IMR-90 (cell line): Measurements from ENCODE around the gene STK40. TPM values are rescaled to one million over a fixed set of nuclear protein-coding genes. Genes with fewer than 3 reads are reported as not detected.

Experiments used
- ATAC-seq: fragments of 200-7000 bp; cut with Tn5 transposase; 2 replicates; pipeline ENCODE4 v1.9.1; 2020; ENCODE audit warnings: low read depth, mild to moderate bottlenecking, moderate library complexity
- BruUV-seq: library from RNA; stranded (reverse); fragments of 400-500 nt; replicated peaks from 2 replicates; lab custom pipeline; 2021; lab: Mats Ljungman, UMichigan
- CTCF ChIA-PET: fragments of 300-600 bp; formaldehyde crosslinking; extraction: SDS; loops from one replicate; lab custom pipeline; 2021; ENCODE audit warnings: antibody characterized with exemption; lab: Yijun Ruan, JAX
- POLR2A ChIA-PET: fragments of 300-600 bp; sonication (Branson Sonifier 250); formaldehyde crosslinking; loops from one replicate; lab custom pipeline; 2022; ENCODE audit warnings: antibody characterized with exemption; ENCODE audit not compliant: unreplicated experiment; lab: Charles Lee
- DNase-seq: peaks from one replicate; pipeline ENCODE4 v3.0.0; 2013
- H2AFZ ChIP-seq: replicated peaks from 2 replicates; pipeline ENCODE3; 2013; ENCODE audit warnings: low read length, mild to moderate bottlenecking; ENCODE audit not compliant: poor library complexity
- H2AK5ac ChIP-seq: 2 replicates; pipeline ENCODE4 v1.6.1; 2013; ENCODE audit warnings: low read depth, low read length, inconsistent platforms
- H2AK9ac ChIP-seq: replicated peaks from 2 replicates; pipeline ENCODE3; 2013; ENCODE audit warnings: mild to moderate bottlenecking, low read depth, low read length, moderate library complexity; ENCODE audit not compliant: poor library complexity
- H2BK120ac ChIP-seq: 2 replicates; pipeline ENCODE4 v1.6.1; 2013; ENCODE audit warnings: low read depth, low read length, inconsistent platforms
- H2BK15ac ChIP-seq: 3 replicates; pipeline ENCODE4 v1.6.1; 2013; ENCODE audit warnings: low read depth, low read length, inconsistent platforms
- H2BK20ac ChIP-seq: 2 replicates; pipeline ENCODE4 v1.6.1; 2013; ENCODE audit warnings: low read depth, mild to moderate bottlenecking, inconsistent platforms, low read length, moderate library complexity
- H2BK5ac ChIP-seq: 2 replicates; pipeline ENCODE4 v1.6.1; 2013; ENCODE audit warnings: mild to moderate bottlenecking, low read depth, low read length, inconsistent platforms; ENCODE audit not compliant: poor library complexity, severe bottlenecking
- H3K14ac ChIP-seq: replicated peaks from 2 replicates; pipeline ENCODE4 v1.6.1; 2013; ENCODE audit warnings: low read depth, low read length, inconsistent platforms
- H3K18ac ChIP-seq: 2 replicates; pipeline ENCODE4 v1.6.1; 2013; ENCODE audit warnings: low read depth, low read length, control low read depth
- H3K23ac ChIP-seq: 2 replicates; pipeline ENCODE4 v1.6.1; 2013; ENCODE audit warnings: low read depth, low read length, inconsistent platforms
- H3K27ac ChIP-seq: 2 replicates; pipeline ENCODE4 v1.5.1; 2013; ENCODE audit warnings: mild to moderate bottlenecking, control low read depth, low read length; ENCODE audit not compliant: insufficient read depth
- H3K27me3 ChIP-seq: 2 replicates; pipeline ENCODE4 v1.6.1; 2013; ENCODE audit warnings: low read length; ENCODE audit not compliant: control insufficient read depth, insufficient read depth
- H3K36me3 ChIP-seq: 2 replicates; pipeline ENCODE4 v1.6.1; 2013; ENCODE audit warnings: low read length, mixed read lengths; ENCODE audit not compliant: control insufficient read depth, insufficient read depth
- H3K4ac ChIP-seq: 2 replicates; pipeline ENCODE4 v1.6.1; 2013; ENCODE audit warnings: low read depth, low read length, inconsistent platforms
- H3K4me1 ChIP-seq: 2 replicates; pipeline ENCODE4 v1.6.1; 2013; ENCODE audit warnings: low read length, mixed read lengths; ENCODE audit not compliant: control insufficient read depth, insufficient read depth
- H3K4me2 ChIP-seq: 2 replicates; pipeline ENCODE4 v1.6.1; 2013; ENCODE audit warnings: low read depth, mild to moderate bottlenecking, control low read depth, low read length, moderate library complexity
- H3K4me3 ChIP-seq: 2 replicates; pipeline ENCODE4 v1.5.1; 2013; ENCODE audit warnings: low read depth, mild to moderate bottlenecking, control low read depth, low read length, moderate library complexity; ENCODE audit not compliant: insufficient read depth
- H3K56ac ChIP-seq: 2 replicates; pipeline ENCODE4 v1.6.1; 2013; ENCODE audit warnings: low read length, inconsistent platforms; ENCODE audit not compliant: insufficient read depth; ENCODE audit errors: extremely low read depth
- H3K79me1 ChIP-seq, 2 experiments: 2 replicates each; pipeline ENCODE4 v1.6.1; 2013; ENCODE audit warnings: low read length in 2 of 2, inconsistent platforms in 1 of 2, low read depth in 1 of 2
- H3K9ac ChIP-seq: 2 replicates; pipeline ENCODE4 v1.6.1; 2013; ENCODE audit warnings: low read depth, low read length, control low read depth
- H3K9me1 ChIP-seq: 2 replicates; pipeline ENCODE4 v1.6.1; 2013; ENCODE audit warnings: low read length, inconsistent platforms; ENCODE audit not compliant: insufficient read depth
- H3K9me3 ChIP-seq: 2 replicates; pipeline ENCODE4 v1.6.1; 2013; ENCODE audit warnings: low read length; ENCODE audit not compliant: control insufficient read depth, insufficient read depth
- H4K20me1 ChIP-seq: 2 replicates; pipeline ENCODE4 v1.6.1; 2013; ENCODE audit warnings: low read length, inconsistent platforms; ENCODE audit not compliant: insufficient read depth
- H4K5ac ChIP-seq: 2 replicates; pipeline ENCODE4 v1.6.1; 2013; ENCODE audit warnings: mild to moderate bottlenecking, low read depth, low read length, control low read depth
- H4K8ac ChIP-seq, 2 experiments: 2 replicates each; pipeline ENCODE4 v1.6.1; 2013; ENCODE audit warnings: low read depth in 2 of 2, low read length in 2 of 2, control low read depth in 1 of 2, inconsistent platforms in 1 of 2
- H4K91ac ChIP-seq: 2 replicates; pipeline ENCODE4 v1.6.1; 2013; ENCODE audit warnings: low read depth, low read length, inconsistent platforms; ENCODE audit not compliant: insufficient read depth
- BHLHE40 ChIP-seq: fragments of 150-350 bp; IDR thresholded peaks from 2 replicates; pipeline ENCODE4 v1.6.1; 2016; ENCODE audit warnings: mild to moderate bottlenecking, low read depth, low read length
- CEBPB ChIP-seq: IDR thresholded peaks from 2 replicates; pipeline ENCODE4 v1.6.1; 2012; ENCODE audit warnings: low read depth, low read length, improper control_type of control experiment
- CHD1 ChIP-seq: IDR thresholded peaks from 2 replicates; pipeline ENCODE4 v1.6.1; 2012; ENCODE audit warnings: low read depth, low read length, improper control_type of control experiment
- CTCF ChIP-seq: conservative IDR thresholded peaks from 2 replicates; pipeline ENCODE4 v1.5.1; 2012; ENCODE audit warnings: mild to moderate bottlenecking, low read depth, low read length, improper control_type of control experiment
- ELK1 ChIP-seq: fragments of 150-350 bp; IDR thresholded peaks from 2 replicates; pipeline ENCODE4 v1.6.1; 2016; ENCODE audit warnings: low read depth, mild to moderate bottlenecking, low read length, moderate library complexity, borderline replicate concordance
- FOS ChIP-seq: fragments of 150-350 bp; IDR thresholded peaks from 2 replicates; pipeline ENCODE4 v1.6.1; 2016; ENCODE audit warnings: low read depth, low read length
- MAFK ChIP-seq: IDR thresholded peaks from 2 replicates; pipeline ENCODE4 v1.6.1; 2012; ENCODE audit warnings: low read depth, low read length, improper control_type of control experiment
- MAZ ChIP-seq: IDR thresholded peaks from 2 replicates; pipeline ENCODE4 v1.6.1; 2012; ENCODE audit warnings: low read depth, mild to moderate bottlenecking, low read length, improper control_type of control experiment, moderate library complexity, borderline replicate concordance
- MXI1 ChIP-seq: IDR thresholded peaks from 2 replicates; pipeline ENCODE4 v1.6.1; 2012; ENCODE audit warnings: low read depth, mild to moderate bottlenecking, low read length, moderate library complexity, borderline replicate concordance
- NFE2L2 ChIP-seq: fragments of 150-350 bp; IDR thresholded peaks from 2 replicates; pipeline ENCODE4 v1.6.1; 2016; ENCODE audit warnings: low read depth, mild to moderate bottlenecking, low read length
- POLR2A ChIP-seq: IDR thresholded peaks from 2 replicates; pipeline ENCODE4 v1.6.1; 2012; ENCODE audit warnings: mild to moderate bottlenecking, low read depth, low read length
- RAD21 ChIP-seq: IDR thresholded peaks from 2 replicates; pipeline ENCODE4 v1.6.1; 2012; ENCODE audit warnings: low read length, improper control_type of control experiment
- RCOR1 ChIP-seq: IDR thresholded peaks from 2 replicates; pipeline ENCODE4 v1.6.1; 2012; ENCODE audit warnings: mild to moderate bottlenecking, low read length, improper control_type of control experiment; ENCODE audit not compliant: insufficient replicate concordance
- RFX5 ChIP-seq: IDR thresholded peaks from 2 replicates; pipeline ENCODE4 v1.8.0; 2012; ENCODE audit warnings: low read depth, mild to moderate bottlenecking, low read length, moderate library complexity
- SMC3 ChIP-seq: fragments of 150-350 bp; IDR thresholded peaks from 2 replicates; pipeline ENCODE4 v1.6.1; 2016; ENCODE audit warnings: low read depth, mild to moderate bottlenecking, antibody characterized with exemption, low read length, moderate library complexity
- USF2 ChIP-seq: fragments of 150-350 bp; IDR thresholded peaks from 2 replicates; pipeline ENCODE4 v1.6.1; 2017; ENCODE audit warnings: mild to moderate bottlenecking, antibody characterized with exemption, low read length, low read depth
- WGBS, 2 experiments: methylation state at CpG; one replicate each; pipeline versions ENCODE4 v1.1.5 to v1.1.7; 2013; ENCODE audit warnings: missing lambda C conversion rate in 2 of 2; ENCODE audit not compliant: insufficient read length in 1 of 2; ENCODE audit errors: extremely low coverage in 2 of 2; 5-methylcytosine and 5-hydroxymethylcytosine counted together
- dilution Hi-C: fragments of 300-500 bp; cut with HindIII; formaldehyde crosslinking; loops from one replicate; pipeline ENCODE4 v1.14.3; 2018; ENCODE audit warnings: low sequenced_read_pairs; ENCODE audit not compliant: unreplicated experiment
- in situ Hi-C: fragments of 300-500 bp; cut with MboI; formaldehyde crosslinking; loops from 3 replicates; pipeline ENCODE4 v1.14.3; 2019; ENCODE audit warnings: low sequenced_read_pairs, inconsistent platforms, mixed read lengths
- intact Hi-C: fragments of 100-400 bp; cut with micrococcal nuclease; formaldehyde crosslinking; loops from 2 replicates; pipeline ENCODE4 v1.10.0; 2022
- polyA plus RNA-seq, 3 experiments: library from polyadenylated mRNA; depleted of rRNA; stranded (reverse); fragments of >200 nt; gene quantifications; 2 replicates each; pipeline ENCODE4 v1.2.3, GENCODE V29; 2012; ENCODE audit warnings: low replicate concordance in 1 of 3
- total RNA-seq: library from RNA; depleted of rRNA; stranded (reverse); fragments of >200 nt; gene quantifications from 2 replicates; pipeline ENCODE4 v1.2.3, GENCODE V29; 2012

Gene STK40
- total and polyA plus RNA-seq, 2 of the 4 experiments (the other 2 are of a cell fraction): 16.0 to 29.9 TPM

- Histone ChIP-seq H3K27ac (peak overlapping the region; percentile 94), H3K4me3 (no peak overlapping the region), H2BK15ac (peak overlapping the region; percentile 79; the same call in 1 of the 3 replicates), H3K9me1 (peaks cover 27% of the 10 kb centered on the region), H2AK9ac (peak overlapping the region; percentile 93), H4K91ac (peak overlapping the region; percentile 43; the same call in 1 of the 2 replicates), H2AFZ (peak overlapping the region; percentile 84), H3K27me3 (no peaks in the 10 kb centered on the region), H3K79me1 (peaks cover 0 to 69% of the 10 kb centered on the region in 2 experiments), H4K5ac (peak overlapping the region; percentile 57; the same call in 1 of the 2 replicates), H3K36me3 (peaks cover 8% of the 10 kb centered on the region; the same call in 1 of the 2 replicates), H2BK5ac (peak overlapping the region; percentile 65), H3K18ac (no peak overlapping the region), H2BK120ac (peak overlapping the region; percentile 73; the same call in 1 of the 2 replicates), H3K9ac (peak overlapping the region; percentile 53; the same call in 1 of the 2 replicates), H3K9me3 (no peaks in the 10 kb centered on the region), H2AK5ac (peak overlapping the region; percentile 51; the same call in 1 of the 2 replicates), H2BK20ac (no peak overlapping the region), H3K14ac (peak overlapping the region; percentile 88), H3K56ac (no peak overlapping the region; the same call in 1 of the 2 replicates), H4K8ac (peak overlapping the region; percentile 62 to 81; a peak in 2 of 4 replicates), H3K4ac (peak overlapping the region; percentile 92), H3K4me2 (peak overlapping the region; percentile 66; the same call in 1 of the 2 replicates), H3K23ac (peak overlapping the region; percentile 47; the same call in 1 of the 2 replicates), H3K4me1 (peaks cover 30% of the 10 kb centered on the region), H4K20me1 (peaks cover 7% of the 10 kb centered on the region)
- in situ Hi-C loops (no loop called here), intact Hi-C loops (loop anchor here (5.0 kb wide), 2 partner anchors 43 to 63 kb away; partner anchors contain the start of gene STK40), dilution Hi-C loops (no loop called here)
- no peak for DNase-seq
- POLR2A ChIA-PET: interaction anchor here (2.3 kb wide), 1 partner anchor 62 kb away, joined by 6 read pairs; no protein-coding TSS in a partner anchor
- no CpG with 5 or more reads among the region's 9 CpGs for WGBS, 2 experiments
- BruUV-seq: no TSS peak
- TF ChIP-seq CEBPB (no peak), MXI1 (no peak), BHLHE40 (no peak), CTCF (no peak), RCOR1 (no peak), RFX5 (no peak), MAFK (no peak), ELK1 (no peak), CHD1 (no peak), USF2 (no peak), FOS (no peak), NFE2L2 (no peak), RAD21 (no peak), POLR2A (no peak), SMC3 (no peak), MAZ (no peak)
- no peak for ATAC-seq
- CTCF ChIA-PET: interaction anchor here (1.1 to 1.2 kb wide), 3 partner anchors 26 to 63 kb away, joined by 3 to 4 read pairs (median 3); no protein-coding TSS in a partner anchor
These were observed 61.4 kb downstream of the STK40 start for GRCh38 chr1:36324353-36324703.
